ENCODE data around the gene APOH.

The APOH gene

GRCh38 chr17:66167189-66167815, 61.9 kb downstream of the APOH start:
- no peak for TF ChIP-seq CTCF (conservative IDR thresholded peaks at IDR 0.05)
- TF ChIP-seq ZFX (IDR thresholded peaks at IDR 0.05), result no peak
- no peak overlapping the region for H3K27ac ChIP-seq

- TF ChIP-seq CTCF (conservative IDR thresholded peaks at IDR 0.05), result peak; percentile 83
- TF ChIP-seq ZFX (IDR thresholded peaks at IDR 0.05), result no peak
These were observed 63.6 kb downstream of the APOH start for GRCh38 chr17:66165537-66166123.

More at GRCh38 chr17:66165537-66166123, 63.6 kb downstream of the APOH start:
- no peak overlapping the region for H3K27ac ChIP-seq

Measured in C4-2B (cell line).